Left ventricle myocardium inferior (tissue), 1 donor: ENCODE results near the gene RAB3C. TPM values are rescaled to one million over a fixed set of nuclear protein-coding genes. Genes with fewer than 3 reads are reported as not detected.

Experiments used
- DNase-seq: peaks from one replicate; pipeline ENCODE4 v3.0.0-alpha.2; 2020
- H3K27ac ChIP-seq: fragments of 200-600 bp; replicated peaks from 2 replicates; pipeline ENCODE4 v1.8.0; 2021
- H3K27me3 ChIP-seq: fragments of 200-600 bp; 2 replicates; pipeline ENCODE4 v1.8.0; 2021; ENCODE audit warnings: low read depth
- H3K36me3 ChIP-seq: fragments of 200-600 bp; 2 replicates; pipeline ENCODE4 v1.8.0; 2021
- H3K4me1 ChIP-seq: fragments of 200-600 bp; 2 replicates; pipeline ENCODE4 v1.8.0; 2021
- H3K4me3 ChIP-seq: fragments of 200-600 bp; 2 replicates; pipeline ENCODE4 v1.8.0; 2021; ENCODE audit warnings: mild to moderate bottlenecking, moderate library complexity
- H3K9me3 ChIP-seq: fragments of 200-600 bp; replicated peaks from 2 replicates; pipeline ENCODE4 v1.8.0; 2021
- intact Hi-C: fragments of 100-400 bp; cut with micrococcal nuclease; formaldehyde crosslinking; loops from one replicate; pipeline ENCODE4 v1.11.0; 2022
- total RNA-seq: library from RNA; stranded (reverse); fragmentation: NEBNext Ultra II Directional; extraction: Animal tissue kit (Norgen Biotek cat#: 25700); gene quantifications from one replicate; pipeline ENCODE4 v1.2.1, GENCODE V29; 2021
- TF ChIP-seq, protein P1 (sequence below): fragments of 200-600 bp; IDR thresholded peaks from 2 replicates; pipeline ENCODE4 v1.8.0; 2021; ENCODE audit warnings: antibody characterized with exemption, mild to moderate bottlenecking, borderline replicate concordance
- donor health status: DM: no; HTN: yes; CAD: no; lungs with severe emphysema.

The RAB3C gene
- total RNA-seq, 1 donor from 2014 or later: 1.2 TPM

DNA sequence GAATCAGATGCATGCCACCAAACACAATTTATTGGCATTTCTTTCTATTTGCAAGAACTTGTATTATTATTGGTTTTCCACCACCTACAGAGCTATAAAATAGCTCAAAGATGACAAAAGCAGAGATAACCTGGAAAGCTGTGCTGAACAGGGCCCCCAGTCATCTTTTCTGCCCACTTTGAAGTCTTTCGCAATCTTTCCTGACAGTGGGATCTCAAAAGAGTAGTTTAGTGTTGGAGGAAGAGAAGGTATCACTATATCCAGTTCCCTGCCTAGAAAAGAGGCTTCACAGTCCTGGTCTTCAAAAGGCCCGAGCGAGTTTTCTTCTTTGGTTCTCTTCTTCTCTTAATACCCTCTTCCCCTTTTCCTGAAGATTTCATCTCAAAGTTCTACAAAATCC, 231.0 kb downstream of the RAB3C start:
- no peak for DNase-seq
- H3K9me3 ChIP-seq: no peaks in the 10 kb centered on the region
- H3K27me3 ChIP-seq: no peaks in the 10 kb centered on the region
- intact Hi-C loops: no loop called here
- H3K4me3 ChIP-seq: no peak overlapping the region
- H3K27ac ChIP-seq: no peak overlapping the region
- no peaks in the 10 kb centered on the region for H3K36me3 ChIP-seq
- H3K4me1 ChIP-seq: no peaks in the 10 kb centered on the region
- TF ChIP-seq, protein P1, sequence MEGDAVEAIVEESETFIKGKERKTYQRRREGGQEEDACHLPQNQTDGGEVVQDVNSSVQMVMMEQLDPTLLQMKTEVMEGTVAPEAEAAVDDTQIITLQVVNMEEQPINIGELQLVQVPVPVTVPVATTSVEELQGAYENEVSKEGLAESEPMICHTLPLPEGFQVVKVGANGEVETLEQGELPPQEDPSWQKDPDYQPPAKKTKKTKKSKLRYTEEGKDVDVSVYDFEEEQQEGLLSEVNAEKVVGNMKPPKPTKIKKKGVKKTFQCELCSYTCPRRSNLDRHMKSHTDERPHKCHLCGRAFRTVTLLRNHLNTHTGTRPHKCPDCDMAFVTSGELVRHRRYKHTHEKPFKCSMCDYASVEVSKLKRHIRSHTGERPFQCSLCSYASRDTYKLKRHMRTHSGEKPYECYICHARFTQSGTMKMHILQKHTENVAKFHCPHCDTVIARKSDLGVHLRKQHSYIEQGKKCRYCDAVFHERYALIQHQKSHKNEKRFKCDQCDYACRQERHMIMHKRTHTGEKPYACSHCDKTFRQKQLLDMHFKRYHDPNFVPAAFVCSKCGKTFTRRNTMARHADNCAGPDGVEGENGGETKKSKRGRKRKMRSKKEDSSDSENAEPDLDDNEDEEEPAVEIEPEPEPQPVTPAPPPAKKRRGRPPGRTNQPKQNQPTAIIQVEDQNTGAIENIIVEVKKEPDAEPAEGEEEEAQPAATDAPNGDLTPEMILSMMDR: no peak

DNA sequence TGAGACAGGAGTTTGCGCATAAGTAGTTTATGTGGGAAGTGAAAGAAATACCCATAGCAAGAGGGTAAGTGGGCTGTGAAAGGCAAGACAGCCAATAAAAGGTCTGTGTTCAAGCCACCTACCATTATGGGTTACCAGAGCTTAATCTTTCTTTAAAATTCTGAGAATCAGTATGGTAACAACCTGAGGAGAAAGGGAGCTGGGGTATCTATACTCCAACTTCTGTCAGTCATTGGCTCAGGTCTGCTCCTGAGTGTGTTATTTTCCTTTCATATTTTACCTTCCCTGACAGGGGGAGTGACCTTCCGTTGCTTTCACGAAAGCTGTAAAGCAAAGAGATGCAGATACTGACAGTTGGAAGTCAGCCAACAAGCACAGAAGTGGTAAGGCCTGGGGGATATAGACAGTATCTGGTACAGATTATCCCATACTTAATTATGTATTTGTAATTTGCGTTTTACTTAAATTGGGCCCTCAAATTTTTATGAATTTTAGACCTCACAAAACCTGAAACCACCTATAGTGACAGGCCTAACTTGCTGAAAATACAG, 233.4 kb downstream of the RAB3C start:
- intact Hi-C loops: no loop called here

DNA sequence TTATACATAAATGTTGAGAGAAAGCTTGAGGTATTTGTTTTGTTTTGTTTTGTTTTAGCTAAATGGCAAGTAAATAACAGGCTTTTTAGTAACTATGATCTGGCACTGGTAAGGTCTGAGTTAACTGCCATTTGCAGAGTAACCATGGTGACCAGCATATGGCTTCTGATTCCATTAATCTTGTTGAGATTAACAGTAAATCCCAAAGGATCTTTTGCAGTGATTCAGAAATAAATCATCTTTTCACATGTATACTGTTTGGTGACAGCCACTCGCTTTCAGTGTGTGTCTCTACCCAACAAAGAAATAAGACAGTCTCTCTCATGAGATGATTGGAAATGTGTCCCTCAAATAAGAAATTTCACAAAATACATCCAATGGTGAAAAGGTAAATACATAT, 235.6 kb downstream of the RAB3C start:
- TF ChIP-seq, protein P1: no peak
- no peaks in the 10 kb centered on the region for H3K27me3 ChIP-seq
- no peaks in the 10 kb centered on the region for H3K36me3 ChIP-seq
- H3K4me1 ChIP-seq: no peaks in the 10 kb centered on the region
- DNase-seq: no peak
- no peak overlapping the region for H3K27ac ChIP-seq
- no peaks in the 10 kb centered on the region for H3K9me3 ChIP-seq
- no peak overlapping the region for H3K4me3 ChIP-seq
- intact Hi-C loops: no loop called here

More for the DNA sequence above, 233.4 kb downstream of the RAB3C start:
- Histone ChIP-seq H3K4me3 (no peak overlapping the region), H3K4me1 (no peaks in the 10 kb centered on the region), H3K9me3 (no peaks in the 10 kb centered on the region), H3K27me3 (no peaks in the 10 kb centered on the region), H3K36me3 (no peaks in the 10 kb centered on the region), H3K27ac (no peak overlapping the region)
- TF ChIP-seq, protein P1: no peak
- DNase-seq: no peak

DNA sequence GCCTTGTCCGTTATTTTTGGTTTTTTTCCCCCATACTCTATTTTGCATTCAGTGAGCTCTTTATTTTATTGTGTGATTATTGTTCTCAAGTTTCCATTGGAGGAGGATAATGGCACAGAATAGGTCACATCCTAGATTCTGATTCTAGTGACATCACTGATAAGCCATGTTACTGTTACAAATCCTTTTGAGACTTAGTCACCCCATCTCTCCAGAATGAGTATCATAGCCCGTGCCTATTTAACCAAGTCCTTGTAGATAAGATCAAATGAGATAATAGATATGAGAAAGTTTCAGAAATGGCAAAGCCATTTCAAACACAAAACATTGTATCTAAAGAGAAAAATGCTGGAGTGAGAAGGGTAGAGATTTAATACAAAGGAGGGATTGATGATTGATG, 242.6 kb downstream of the RAB3C start:
- DNase-seq: no peak
- no peaks in the 10 kb centered on the region for H3K9me3 ChIP-seq
- intact Hi-C loops: no loop called here
- TF ChIP-seq, protein P1: no peak
- H3K4me3 ChIP-seq: no peak overlapping the region
- H3K36me3 ChIP-seq: no peaks in the 10 kb centered on the region
- no peaks in the 10 kb centered on the region for H3K4me1 ChIP-seq
- no peak overlapping the region for H3K27ac ChIP-seq
- H3K27me3 ChIP-seq: no peaks in the 10 kb centered on the region

DNA sequence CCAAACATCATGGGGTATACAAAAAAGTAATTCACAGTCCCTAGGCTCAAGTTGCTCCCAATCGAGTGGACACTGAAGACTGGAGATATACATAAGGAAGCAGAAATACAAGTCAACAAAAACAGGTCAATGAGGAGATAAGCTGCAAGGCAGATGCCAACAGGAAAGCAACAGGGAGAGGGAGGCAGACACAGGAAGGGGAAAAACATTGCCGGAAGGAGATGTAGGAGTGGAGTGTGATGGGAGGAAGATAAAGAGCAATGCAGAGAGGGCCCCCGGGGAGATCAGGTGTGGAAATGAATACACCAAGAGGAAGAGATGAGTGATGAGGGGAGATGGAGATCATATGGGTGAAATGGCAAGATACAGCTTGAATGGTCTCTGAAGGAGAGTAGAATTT, 243.0 kb downstream of the RAB3C start:
- Histone ChIP-seq H3K27ac (no peak overlapping the region), H3K27me3 (no peaks in the 10 kb centered on the region), H3K36me3 (no peaks in the 10 kb centered on the region), H3K4me3 (no peak overlapping the region), H3K9me3 (no peaks in the 10 kb centered on the region), H3K4me1 (no peaks in the 10 kb centered on the region)
- DNase-seq: no peak
- intact Hi-C loops: no loop called here
- TF ChIP-seq, protein P1: no peak

DNA sequence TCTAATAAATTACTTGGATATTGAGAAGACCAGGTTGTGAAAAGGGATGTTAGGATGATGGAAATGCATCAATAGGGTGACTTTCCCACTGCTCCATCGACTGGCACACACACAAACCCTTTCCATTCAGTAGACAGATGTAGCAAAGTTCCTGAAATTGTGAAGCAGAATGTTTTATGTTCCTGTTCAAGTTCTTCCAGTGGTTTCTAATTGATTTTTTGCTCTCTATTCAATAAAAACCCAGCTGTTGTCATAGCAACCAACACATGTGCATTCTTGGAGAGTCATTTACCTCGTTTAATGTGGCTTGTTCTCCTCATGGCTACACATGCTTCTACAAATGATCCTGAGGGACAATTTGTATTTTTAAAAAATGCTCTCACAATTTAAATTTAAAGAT, 244.6 kb downstream of the RAB3C start:
- TF ChIP-seq, protein P1: no peak
- DNase-seq: no peak
- H3K4me3 ChIP-seq: no peak overlapping the region
- intact Hi-C loops: no loop called here
- H3K27ac ChIP-seq: no peak overlapping the region
- H3K36me3 ChIP-seq: no peaks in the 10 kb centered on the region
- H3K27me3 ChIP-seq: no peaks in the 10 kb centered on the region
- H3K4me1 ChIP-seq: no peaks in the 10 kb centered on the region
- H3K9me3 ChIP-seq: no peaks in the 10 kb centered on the region
